Activated gamma-delta T cell (primary cell): Measurements from ENCODE around the gene PROSER1.
A peak's percentile ranks its signal among the peaks of the same experiment; 100 is the strongest.
"Not testable (repeated sequence)": the region's sequence is repeated elsewhere in the genome, so short reads cannot be mapped to it uniquely, and the experiment has no call there.

Source experiments
- DNase-seq: peaks from one replicate; lab custom pipeline; 2025; lab: John Stamatoyannopoulos, UW
- total RNA-seq, 2 donors: gene quantifications; one replicate each; lab custom pipeline; 2026; lab: John Stamatoyannopoulos, UW

PROSER1 gene
- 21.6 to 23.6 reads per million in 2 donors for total RNA-seq

GRCh38 chr13:39037880-39038568 lies at the start of gene PROSER1, which contains the start of gene NHLRC3:
Gene PROSER1, minus strand, starts transcription at chr13:39038089. Its CDS starts 847 bp downstream, at chr13:39037242.
Gene NHLRC3, plus strand, starts transcription at chr13:39038456. Its CDS starts 184 bp downstream, at chr13:39038640.
- DNase-seq = peak; percentile 70

GRCh38 chr13:39086251-39086945 lies 48.5 kb upstream of the PROSER1 start:
- not testable (repeated sequence) for DNase-seq

- DNase-seq = no peak
These were observed 36.1 kb upstream of the PROSER1 start for GRCh38 chr13:39073983-39074382.

- no peak for DNase-seq
These were observed 35.0 kb upstream of the PROSER1 start for GRCh38 chr13:39072842-39073241.

GRCh38 chr13:39062004-39062403 lies 24.1 kb upstream of the PROSER1 start:
- DNase-seq = no peak

- no peak for DNase-seq
These were observed 20.2 kb upstream of the PROSER1 start for GRCh38 chr13:39058040-39058439.

GRCh38 chr13:39056018-39056417 lies 18.1 kb upstream of the PROSER1 start:
- DNase-seq = no peak

GRCh38 chr13:39054112-39054511 lies 16.2 kb upstream of the PROSER1 start:
- DNase-seq = no peak

GRCh38 chr13:39052944-39053343 lies 15.1 kb upstream of the PROSER1 start:
- DNase-seq = no peak

- DNase-seq = no peak
These were observed 13.3 kb upstream of the PROSER1 start for GRCh38 chr13:39051157-39051556.

GRCh38 chr13:39049274-39049673 lies 11.4 kb upstream of the PROSER1 start:
- no peak for DNase-seq

- no peak for DNase-seq
These were observed 10.9 kb upstream of the PROSER1 start for GRCh38 chr13:39048806-39049205.

GRCh38 chr13:39047560-39047959 lies 9.7 kb upstream of the PROSER1 start:
- DNase-seq = no peak

GRCh38 chr13:39044536-39044935 lies 6.6 kb upstream of the PROSER1 start:
- DNase-seq = no peak

- DNase-seq = no peak
These were observed 2.3 kb upstream of the PROSER1 start for GRCh38 chr13:39040206-39040605.

- DNase-seq = no peak
These were observed 1.2 kb upstream of the PROSER1 start for GRCh38 chr13:39039041-39039440.

- DNase-seq = peak; percentile 25
These were observed 711 bp upstream of the PROSER1 start for GRCh38 chr13:39038569-39039030.

- DNase-seq = no peak
These were observed 444 bp downstream of the PROSER1 start for GRCh38 chr13:39037410-39037879.

- no peak for DNase-seq
These were observed 1.7 kb downstream of the PROSER1 start for GRCh38 chr13:39036212-39036611.

GRCh38 chr13:39035799-39036198 lies 2.1 kb downstream of the PROSER1 start:
- no peak for DNase-seq

- DNase-seq = no peak
These were observed 2.7 kb downstream of the PROSER1 start for GRCh38 chr13:39035204-39035603.

GRCh38 chr13:39034085-39034484 lies 3.8 kb downstream of the PROSER1 start:
- DNase-seq = no peak

GRCh38 chr13:39032150-39032549 lies 5.7 kb downstream of the PROSER1 start:
- DNase-seq = no peak
